Measurements from ENCODE around the gene PUSL1. TPM values are rescaled to one million over a fixed set of nuclear protein-coding genes. Genes with fewer than 3 reads are reported as not detected.
A peak's percentile ranks its signal among the peaks of the same experiment; 100 is the strongest.

Gene PUSL1
- total RNA-seq, 4 donors from 2014 or later: 20.0 to 52.5 (median 33.2) TPM

- Histone ChIP-seq H3K9me3 (no peaks in the 10 kb centered on the region), H3K27me3 (peaks cover 0 to 9% (median 0%) of the 10 kb centered on the region in 4 donors), H3K27ac (no peak overlapping the region), H3K36me3 (peaks cover 25 to 53% (median 39%) of the 10 kb centered on the region in 3 donors), H3K4me1 (peaks cover 31 to 58% (median 33%) of the 10 kb centered on the region in 3 donors), H3K4me3 (no peak overlapping the region)
- intact Hi-C loops (cut with DNase I): no loop called here
- TF ChIP-seq CTCF (IDR thresholded peaks at IDR 0.05): no peak
- no peak for TF ChIP-seq POLR2A (IDR thresholded peaks at IDR 0.05)
- DNase-seq: no peak
- 84 to 85% methylated on average over 6 to 9 of the region's 16 CpGs for WGBS, 2 donors
Measured at GRCh38 chr1:1335283-1335682, 26.9 kb downstream of the PUSL1 start.

GRCh38 chr1:1335792-1336248, 27.4 kb downstream of the PUSL1 start:
- Histone ChIP-seq H3K27me3 (peaks cover 0 to 9% (median 0%) of the 10 kb centered on the region in 4 donors), H3K36me3 (peaks cover 25 to 58% (median 44%) of the 10 kb centered on the region in 3 donors), H3K4me1 (peaks cover 27 to 53% (median 29%) of the 10 kb centered on the region in 3 donors), H3K9me3 (no peaks in the 10 kb centered on the region), H3K27ac (no peak overlapping the region), H3K4me3 (no peak overlapping the region)
- intact Hi-C loops (cut with DNase I): no loop called here
- 89% methylated on average over 5 of the region's 21 CpGs; no CpG with 5 or more reads in 1 of the 2 donors for WGBS, 2 donors
- no peak for TF ChIP-seq POLR2A (IDR thresholded peaks at IDR 0.05)
- TF ChIP-seq CTCF (IDR thresholded peaks at IDR 0.05): no peak
- DNase-seq: no peak

GRCh38 chr1:1336446-1336845, 28.0 kb downstream of the PUSL1 start:
- no CpG with 5 or more reads among the region's 26 CpGs for WGBS, 2 donors
- H3K27ac ChIP-seq: no peak overlapping the region
- H3K4me3 ChIP-seq: no peak overlapping the region
- peaks cover 0 to 5% (median 0%) of the 10 kb centered on the region in 4 donors for H3K27me3 ChIP-seq
- DNase-seq: no peak
- intact Hi-C loops (cut with DNase I): no loop called here
- no peak for TF ChIP-seq POLR2A (IDR thresholded peaks at IDR 0.05)
- TF ChIP-seq CTCF (IDR thresholded peaks at IDR 0.05): no peak
- peaks cover 25 to 64% (median 48%) of the 10 kb centered on the region in 3 donors for H3K36me3 ChIP-seq
- no peaks in the 10 kb centered on the region for H3K9me3 ChIP-seq
- peaks cover 21 to 47% (median 23%) of the 10 kb centered on the region in 3 donors for H3K4me1 ChIP-seq

- Histone ChIP-seq H3K27ac (peak overlapping the region in 1 of 4 donors; percentile 29), H3K4me1 (peaks cover 14 to 40% (median 18%) of the 10 kb centered on the region in 3 donors), H3K36me3 (peaks cover 25 to 71% (median 51%) of the 10 kb centered on the region in 3 donors), H3K27me3 (no peaks in the 10 kb centered on the region), H3K9me3 (no peaks in the 10 kb centered on the region), H3K4me3 (no peak overlapping the region)
- no peak for TF ChIP-seq CTCF (IDR thresholded peaks at IDR 0.05)
- TF ChIP-seq POLR2A (IDR thresholded peaks at IDR 0.05): no peak
- intact Hi-C loops (cut with DNase I): no loop called here
- 95% methylated on average over 4 to 13 of the region's 32 CpGs for WGBS, 2 donors
- no peak for DNase-seq
Measured at GRCh38 chr1:1336931-1337792, 28.8 kb downstream of the PUSL1 start.

GRCh38 chr1:1337793-1338147, 29.4 kb downstream of the PUSL1 start:
- H3K4me3 ChIP-seq: no peak overlapping the region
- H3K36me3 ChIP-seq: peaks cover 25 to 76% (median 51%) of the 10 kb centered on the region in 3 donors
- H3K27ac ChIP-seq: peak overlapping the region in 1 of 4 donors; percentile 29
- DNase-seq: no peak
- no peaks in the 10 kb centered on the region for H3K27me3 ChIP-seq
- H3K4me1 ChIP-seq: peaks cover 8 to 40% (median 13%) of the 10 kb centered on the region in 3 donors
- H3K9me3 ChIP-seq: no peaks in the 10 kb centered on the region
- no CpG with 5 or more reads among the region's 18 CpGs for WGBS, 2 donors
- TF ChIP-seq CTCF (IDR thresholded peaks at IDR 0.05) (no peak), POLR2A (IDR thresholded peaks at IDR 0.05) (no peak)
- intact Hi-C loops (cut with DNase I): no loop called here
